Fibroblast of skin of back (primary cell): Measurements from ENCODE around the gene NPIPB8. TPM values are rescaled to one million over a fixed set of nuclear protein-coding genes. Genes with fewer than 3 reads are reported as not detected.
"Not testable (repeated sequence)": the region's sequence is repeated elsewhere in the genome, so short reads cannot be mapped to it uniquely, and the experiment has no call there.

ENCODE experiments used
- DNase-seq: peaks from one replicate; pipeline ENCODE4 v3.0.0-alpha.2; 2013
- polyA plus RNA-seq, 2 experiments: library from polyadenylated mRNA; unstranded; fragments of 120-200 nt; gene quantifications; one replicate each; pipeline ENCODE4 v1.2.1, GENCODE V29; 2013; ENCODE audit not compliant: insufficient read length in 2 of 2

NPIPB8 gene
- not detected for polyA plus RNA-seq (2013, experiment 1 of 2; ENCODE audit: insufficient read length)
- not detected for polyA plus RNA-seq (2013, experiment 2 of 2; ENCODE audit: insufficient read length)

GRCh38 chr16:28637765-28638164, at the start of gene NPIPB8:
TSS of gene NPIPB8 (plus strand) at chr16:28638065. CDS start at chr16:28638361, 296 bp downstream.
- DNase-seq = not testable (repeated sequence)

GRCh38 chr16:28589069-28589468, 48.8 kb upstream of the NPIPB8 start:
- no peak for DNase-seq

GRCh38 chr16:28589930-28590329, 47.9 kb upstream of the NPIPB8 start:
- no peak for DNase-seq

GRCh38 chr16:28590384-28591340, 47.2 kb upstream of the NPIPB8 start:
- no peak for DNase-seq

- no peak for DNase-seq
Observed at GRCh38 chr16:28591355-28591754, 46.5 kb upstream of the NPIPB8 start.

- no peak for DNase-seq
Observed at GRCh38 chr16:28592511-28592910, 45.4 kb upstream of the NPIPB8 start.

GRCh38 chr16:28592979-28593553, 44.8 kb upstream of the NPIPB8 start:
- no peak for DNase-seq

- DNase-seq = not testable (repeated sequence)
Observed at GRCh38 chr16:28595451-28595850, 42.4 kb upstream of the NPIPB8 start.

GRCh38 chr16:28596115-28596630, 41.7 kb upstream of the NPIPB8 start:
- DNase-seq = no peak

- no peak for DNase-seq
Observed at GRCh38 chr16:28596840-28597691, 40.8 kb upstream of the NPIPB8 start, which contains the start of gene SULT1A2. TSS of gene SULT1A2 (minus strand) at chr16:28597050. CDS start at chr16:28595930, 1,120 bp downstream.

GRCh38 chr16:28597692-28598261, 40.1 kb upstream of the NPIPB8 start:
- no peak for DNase-seq

GRCh38 chr16:28599377-28600285, 38.2 kb upstream of the NPIPB8 start:
- DNase-seq = not testable (repeated sequence)

- not testable (repeated sequence) for DNase-seq
Observed at GRCh38 chr16:28600965-28601364, 36.9 kb upstream of the NPIPB8 start.

GRCh38 chr16:28601589-28601988, 36.3 kb upstream of the NPIPB8 start:
- not testable (repeated sequence) for DNase-seq

- not testable (repeated sequence) for DNase-seq
Observed at GRCh38 chr16:28602062-28602461, 35.8 kb upstream of the NPIPB8 start.

- no peak for DNase-seq
Observed at GRCh38 chr16:28602529-28602928, 35.3 kb upstream of the NPIPB8 start.

GRCh38 chr16:28603381-28604185, 34.3 kb upstream of the NPIPB8 start:
- no peak for DNase-seq

GRCh38 chr16:28604186-28604565, 33.7 kb upstream of the NPIPB8 start:
- no peak for DNase-seq

- no peak for DNase-seq
Observed at GRCh38 chr16:28606291-28607115, 31.4 kb upstream of the NPIPB8 start.
